SKM-1 treated with dmso at 0.1 percent for 144 hours (cell line): Measurements from ENCODE around the gene JADE2.
"Not testable (repeated sequence)": the region's sequence is repeated elsewhere in the genome, so short reads cannot be mapped to it uniquely, and the experiment has no call there.

Source experiments
- DNase-seq: peaks from one replicate; lab custom pipeline; 2025; ENCODE audit not compliant: unreplicated experiment; lab: John Stamatoyannopoulos, UW

The JADE2 gene

GRCh38 chr5:134524826-134525682, at the start of gene JADE2:
TSS of gene JADE2 (plus strand) at chr5:134525670. CDS start at chr5:134535858, 10,188 bp downstream.
- DNase-seq, result no peak

- DNase-seq, result no peak
Observed at GRCh38 chr5:134477462-134478245, 47.8 kb upstream of the JADE2 start.

GRCh38 chr5:134479839-134480238, 45.6 kb upstream of the JADE2 start:
- DNase-seq, result no peak

- no peak for DNase-seq
Observed at GRCh38 chr5:134489227-134489944, 36.1 kb upstream of the JADE2 start.

- no peak for DNase-seq
Observed at GRCh38 chr5:134490255-134490924, 35.1 kb upstream of the JADE2 start.

- no peak for DNase-seq
Observed at GRCh38 chr5:134490925-134491271, 34.6 kb upstream of the JADE2 start.

GRCh38 chr5:134491841-134492442, 33.5 kb upstream of the JADE2 start:
- no peak for DNase-seq

- DNase-seq, result no peak
Observed at GRCh38 chr5:134492568-134492967, 32.9 kb upstream of the JADE2 start.

- peak; percentile 21 for DNase-seq
Observed at GRCh38 chr5:134493461-134494055, 31.9 kb upstream of the JADE2 start.

- no peak for DNase-seq
Observed at GRCh38 chr5:134494780-134495179, 30.7 kb upstream of the JADE2 start.

GRCh38 chr5:134499905-134500304, 25.6 kb upstream of the JADE2 start:
- DNase-seq, result not testable (repeated sequence)

GRCh38 chr5:134500699-134501430, 24.6 kb upstream of the JADE2 start:
- no peak for DNase-seq

GRCh38 chr5:134502259-134502658, 23.2 kb upstream of the JADE2 start:
- DNase-seq, result no peak

- DNase-seq, result peak; percentile 90
Observed at GRCh38 chr5:134503088-134503936, 22.2 kb upstream of the JADE2 start.

- no peak for DNase-seq
Observed at GRCh38 chr5:134503937-134504437, 21.5 kb upstream of the JADE2 start.

- DNase-seq, result no peak
Observed at GRCh38 chr5:134504629-134505300, 20.7 kb upstream of the JADE2 start.

GRCh38 chr5:134506054-134507039, 19.1 kb upstream of the JADE2 start:
- no peak for DNase-seq
